SJCRH30 (cell line): Measurements from ENCODE around the gene DSG4. TPM values are rescaled to one million over a fixed set of nuclear protein-coding genes. Genes with fewer than 3 reads are reported as not detected.

ENCODE experiments used
- DNase-seq, 2 experiments: peaks; one replicate each; pipeline ENCODE4 v3.0.0-alpha.2; 2015 to 2020
- H3K27ac ChIP-seq: fragments of 250-450 bp; sonication (Bioruptor Pico); 2 replicates; pipeline ENCODE4 v1.5.1; 2020; ENCODE audit warnings: mild to moderate bottlenecking, moderate library complexity
- H3K27me3 ChIP-seq: fragments of 250-450 bp; sonication (Bioruptor Pico); 2 replicates; pipeline ENCODE4 v1.5.1; 2020; ENCODE audit warnings: mild to moderate bottlenecking, moderate library complexity
- H3K36me3 ChIP-seq: fragments of 250-450 bp; sonication (Bioruptor Pico); 2 replicates; pipeline ENCODE4 v1.5.1; 2020; ENCODE audit warnings: mild to moderate bottlenecking, moderate library complexity
- H3K4me1 ChIP-seq: fragments of 250-450 bp; sonication (Bioruptor Pico); 2 replicates; pipeline ENCODE4 v1.5.1; 2020; ENCODE audit warnings: mild to moderate bottlenecking, moderate library complexity
- H3K4me3 ChIP-seq: fragments of 250-450 bp; sonication (Bioruptor Pico); 2 replicates; pipeline ENCODE4 v1.5.1; 2020; ENCODE audit warnings: mild to moderate bottlenecking, moderate library complexity
- H3K9me3 ChIP-seq: fragments of 250-450 bp; sonication (Bioruptor Pico); replicated peaks from 2 replicates; pipeline ENCODE4 v1.5.1; 2020; ENCODE audit warnings: mild to moderate bottlenecking, moderate library complexity
- total RNA-seq: library from RNA; depleted of rRNA; stranded (reverse); fragments of >200 nt; shearing (Covaris generic); gene quantifications from 2 replicates; pipeline ENCODE4 v1.2.3, GENCODE V29; 2014

DSG4 gene
- total RNA-seq, 1 experiment from 2014 or later = not detected

GRCh38 chr18:31396796-31397612, 20.4 kb downstream of the DSG4 start:
- Histone ChIP-seq H3K27ac (no peak overlapping the region), H3K27me3 (no peaks in the 10 kb centered on the region)
- no peak for DNase-seq

GRCh38 chr18:31398191-31398590, 21.6 kb downstream of the DSG4 start:
- H3K4me3 ChIP-seq = no peak overlapping the region
- H3K27me3 ChIP-seq = no peaks in the 10 kb centered on the region
- no peaks in the 10 kb centered on the region for H3K36me3 ChIP-seq
- H3K27ac ChIP-seq = no peak overlapping the region
- DNase-seq = no peak
- H3K4me1 ChIP-seq = no peaks in the 10 kb centered on the region
- H3K9me3 ChIP-seq = no peaks in the 10 kb centered on the region

More at GRCh38 chr18:31396796-31397612, 20.4 kb downstream of the DSG4 start:
- H3K4me3 ChIP-seq = no peak overlapping the region
- H3K9me3 ChIP-seq = no peaks in the 10 kb centered on the region
- H3K36me3 ChIP-seq = no peaks in the 10 kb centered on the region
- H3K4me1 ChIP-seq = no peaks in the 10 kb centered on the region

- no peaks in the 10 kb centered on the region for H3K27me3 ChIP-seq
- no peaks in the 10 kb centered on the region for H3K4me1 ChIP-seq
- no peak overlapping the region for H3K4me3 ChIP-seq
- H3K27ac ChIP-seq = no peak overlapping the region
- DNase-seq = no peak
- no peaks in the 10 kb centered on the region for H3K36me3 ChIP-seq
- no peaks in the 10 kb centered on the region for H3K9me3 ChIP-seq
Observed at GRCh38 chr18:31399306-31400032, 22.9 kb downstream of the DSG4 start.

GRCh38 chr18:31401156-31402025, 24.8 kb downstream of the DSG4 start:
- H3K9me3 ChIP-seq = no peaks in the 10 kb centered on the region
- H3K27ac ChIP-seq = no peak overlapping the region
- H3K4me3 ChIP-seq = no peak overlapping the region
- no peaks in the 10 kb centered on the region for H3K36me3 ChIP-seq
- no peaks in the 10 kb centered on the region for H3K27me3 ChIP-seq
- DNase-seq = no peak
- H3K4me1 ChIP-seq = no peaks in the 10 kb centered on the region

- Histone ChIP-seq H3K27me3 (no peaks in the 10 kb centered on the region), H3K36me3 (no peaks in the 10 kb centered on the region)
- no peak for DNase-seq
Observed at GRCh38 chr18:31402026-31402373, 25.4 kb downstream of the DSG4 start.

GRCh38 chr18:31403409-31403808, 26.8 kb downstream of the DSG4 start:
- no peak for DNase-seq
- no peaks in the 10 kb centered on the region for H3K36me3 ChIP-seq
- H3K4me3 ChIP-seq = no peak overlapping the region
- no peak overlapping the region for H3K27ac ChIP-seq
- H3K9me3 ChIP-seq = no peaks in the 10 kb centered on the region
- no peaks in the 10 kb centered on the region for H3K27me3 ChIP-seq
- no peaks in the 10 kb centered on the region for H3K4me1 ChIP-seq

More at GRCh38 chr18:31402026-31402373, 25.4 kb downstream of the DSG4 start:
- H3K4me1 ChIP-seq = no peaks in the 10 kb centered on the region
- no peak overlapping the region for H3K27ac ChIP-seq
- no peaks in the 10 kb centered on the region for H3K9me3 ChIP-seq
- no peak overlapping the region for H3K4me3 ChIP-seq

- Histone ChIP-seq H3K27me3 (no peaks in the 10 kb centered on the region), H3K36me3 (no peaks in the 10 kb centered on the region), H3K4me3 (no peak overlapping the region), H3K9me3 (no peaks in the 10 kb centered on the region), H3K4me1 (no peaks in the 10 kb centered on the region), H3K27ac (no peak overlapping the region)
- DNase-seq = no peak
Observed at GRCh38 chr18:31407649-31408048, 31.1 kb downstream of the DSG4 start.

GRCh38 chr18:31409276-31409675, 32.7 kb downstream of the DSG4 start:
- Histone ChIP-seq H3K4me1 (no peaks in the 10 kb centered on the region), H3K4me3 (no peak overlapping the region), H3K36me3 (no peaks in the 10 kb centered on the region)

GRCh38 chr18:31410716-31411483, 34.3 kb downstream of the DSG4 start:
- H3K27me3 ChIP-seq = no peaks in the 10 kb centered on the region
- H3K4me3 ChIP-seq = no peak overlapping the region

More at GRCh38 chr18:31409276-31409675, 32.7 kb downstream of the DSG4 start:
- Histone ChIP-seq H3K9me3 (no peaks in the 10 kb centered on the region), H3K27ac (no peak overlapping the region), H3K27me3 (no peaks in the 10 kb centered on the region)
- no peak for DNase-seq

GRCh38 chr18:31413137-31413536, 36.6 kb downstream of the DSG4 start:
- H3K4me1 ChIP-seq = no peaks in the 10 kb centered on the region

More at GRCh38 chr18:31410716-31411483, 34.3 kb downstream of the DSG4 start:
- no peaks in the 10 kb centered on the region for H3K4me1 ChIP-seq
- DNase-seq = no peak
- no peak overlapping the region for H3K27ac ChIP-seq
- no peaks in the 10 kb centered on the region for H3K9me3 ChIP-seq
- no peaks in the 10 kb centered on the region for H3K36me3 ChIP-seq

GRCh38 chr18:31417850-31418249, 41.3 kb downstream of the DSG4 start:
- Histone ChIP-seq H3K27ac (no peak overlapping the region), H3K4me3 (no peak overlapping the region), H3K36me3 (no peaks in the 10 kb centered on the region), H3K4me1 (no peaks in the 10 kb centered on the region), H3K27me3 (no peaks in the 10 kb centered on the region), H3K9me3 (no peaks in the 10 kb centered on the region)
- DNase-seq = no peak

More at GRCh38 chr18:31413137-31413536, 36.6 kb downstream of the DSG4 start:
- no peaks in the 10 kb centered on the region for H3K36me3 ChIP-seq
- H3K9me3 ChIP-seq = no peaks in the 10 kb centered on the region
- H3K4me3 ChIP-seq = no peak overlapping the region
- DNase-seq = no peak
- H3K27ac ChIP-seq = no peak overlapping the region
- no peaks in the 10 kb centered on the region for H3K27me3 ChIP-seq

- Histone ChIP-seq H3K36me3 (no peaks in the 10 kb centered on the region), H3K27me3 (no peaks in the 10 kb centered on the region), H3K4me1 (no peaks in the 10 kb centered on the region), H3K4me3 (no peak overlapping the region), H3K9me3 (no peaks in the 10 kb centered on the region), H3K27ac (no peak overlapping the region)
- no peak for DNase-seq
Observed at GRCh38 chr18:31419457-31419932, 42.9 kb downstream of the DSG4 start.

- Histone ChIP-seq H3K27me3 (no peaks in the 10 kb centered on the region), H3K9me3 (no peaks in the 10 kb centered on the region), H3K27ac (no peak overlapping the region), H3K4me3 (no peak overlapping the region), H3K4me1 (no peaks in the 10 kb centered on the region), H3K36me3 (no peaks in the 10 kb centered on the region)
- DNase-seq = no peak
Observed at GRCh38 chr18:31420032-31420431, 43.5 kb downstream of the DSG4 start.

GRCh38 chr18:31420524-31420923, 43.9 kb downstream of the DSG4 start:
- DNase-seq = no peak
- H3K36me3 ChIP-seq = no peaks in the 10 kb centered on the region
- no peaks in the 10 kb centered on the region for H3K27me3 ChIP-seq
- no peak overlapping the region for H3K4me3 ChIP-seq
- H3K27ac ChIP-seq = no peak overlapping the region
- no peaks in the 10 kb centered on the region for H3K4me1 ChIP-seq
- H3K9me3 ChIP-seq = no peaks in the 10 kb centered on the region
